Calu3 (cell line): ENCODE results near the gene RILP. TPM values are rescaled to one million over a fixed set of nuclear protein-coding genes. Genes with fewer than 3 reads are reported as not detected.

ENCODE experiments used
- BruUV-seq: library from RNA; stranded (reverse); fragments of 400-500 nt; replicated peaks from 2 replicates; lab custom pipeline; 2021; lab: Mats Ljungman, UMichigan
- CTCF ChIA-PET: fragments of 300-600 bp; sonication (Branson Sonifier 250); formaldehyde crosslinking; loops from one replicate; lab custom pipeline; 2022; ENCODE audit warnings: antibody characterized with exemption; lab: Charles Lee
- DNase-seq: peaks from one replicate; pipeline ENCODE4 v3.0.0; 2022
- H3K27ac Mint-ChIP-seq: one replicate; pipeline ENCODE4 v1.8.0; 2022; ENCODE audit warnings: mixed read lengths; ENCODE audit not compliant: unreplicated experiment
- H3K27me3 Mint-ChIP-seq: one replicate; pipeline ENCODE4 v1.8.0; 2022; ENCODE audit warnings: mixed read lengths; ENCODE audit not compliant: unreplicated experiment
- H3K36me3 Mint-ChIP-seq: one replicate; pipeline ENCODE4 v1.8.0; 2022; ENCODE audit warnings: mild to moderate bottlenecking, moderate library complexity, mixed read lengths; ENCODE audit not compliant: insufficient read depth, unreplicated experiment
- H3K4me1 Mint-ChIP-seq: one replicate; pipeline ENCODE4 v1.8.0; 2022; ENCODE audit warnings: mild to moderate bottlenecking, low read depth, mixed read lengths; ENCODE audit not compliant: unreplicated experiment
- H3K4me3 Mint-ChIP-seq: one replicate; pipeline ENCODE4 v1.8.0; 2022; ENCODE audit warnings: mild to moderate bottlenecking, low read depth, moderate library complexity, mixed read lengths; ENCODE audit not compliant: unreplicated experiment
- H3K9me3 Mint-ChIP-seq: one replicate; pipeline ENCODE4 v1.8.0; 2022; ENCODE audit warnings: low read depth, mixed read lengths; ENCODE audit not compliant: unreplicated experiment
- CTCF ChIP-seq: fragments of 200-600 bp; IDR thresholded peaks from one replicate; pipeline ENCODE4 v1.8.0; 2022; ENCODE audit warnings: antibody characterized with exemption; ENCODE audit not compliant: unreplicated experiment
- intact Hi-C: fragments of 100-400 bp; cut with micrococcal nuclease; formaldehyde crosslinking; loops from one replicate; pipeline ENCODE4 v1.10.0; 2022; ENCODE audit not compliant: unreplicated experiment
- total RNA-seq: library from RNA; stranded (reverse); gene quantifications from 2 replicates; pipeline ENCODE4 v1.2.3, GENCODE V29; 2022

The RILP gene
- total RNA-seq, 1 experiment from 2014 or later = 1.8 TPM

- CTCF ChIA-PET = no interaction called here
- intact Hi-C loops = no loop called here
- no peak overlapping the region for H3K27ac Mint-ChIP-seq
- no peak for TF ChIP-seq CTCF
- no peak overlapping the region for H3K4me3 Mint-ChIP-seq
- DNase-seq = no peak
- H3K9me3 Mint-ChIP-seq = no peaks in the 10 kb centered on the region
- no peaks in the 10 kb centered on the region for H3K27me3 Mint-ChIP-seq
- H3K36me3 Mint-ChIP-seq = no peaks in the 10 kb centered on the region
- H3K4me1 Mint-ChIP-seq = peaks cover 8% of the 10 kb centered on the region
- BruUV-seq = no TSS peak
Measured at GRCh38 chr17:1620486-1620885, 29.2 kb downstream of the RILP start.

DNA sequence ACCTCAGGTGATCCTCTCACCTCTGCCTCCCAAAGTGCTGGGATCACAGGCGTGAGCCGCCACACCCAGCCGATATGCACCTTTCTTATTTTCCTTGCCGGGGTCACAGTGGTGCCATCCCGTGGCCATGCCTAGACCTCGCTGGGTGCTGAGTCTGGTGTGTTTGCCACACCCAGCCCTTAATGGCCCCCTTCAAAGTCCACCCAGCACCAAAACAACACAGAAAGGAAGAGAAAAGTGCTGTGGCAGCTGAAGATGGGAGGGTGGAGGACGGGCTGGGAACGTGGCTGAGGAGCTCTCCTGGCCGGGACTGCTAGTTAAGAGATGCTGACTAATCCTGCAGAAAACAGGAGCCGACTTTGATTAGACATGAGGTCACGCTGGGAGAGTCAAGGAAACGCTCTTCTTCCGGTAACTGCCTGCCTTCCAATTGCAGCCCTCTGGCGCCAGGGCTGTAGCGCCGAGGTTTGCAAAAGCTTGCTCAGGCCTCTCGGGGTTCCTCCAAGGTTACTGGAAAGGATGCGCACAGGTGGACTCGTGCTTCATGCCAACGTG lies 32.0 kb downstream of the RILP start:
- Mint-ChIP-seq H3K4me3 (peak overlapping the region; percentile 34), H3K27me3 (no peaks in the 10 kb centered on the region), H3K36me3 (no peaks in the 10 kb centered on the region), H3K27ac (peak overlapping the region; percentile 47), H3K4me1 (peaks cover 8% of the 10 kb centered on the region), H3K9me3 (no peaks in the 10 kb centered on the region)
- BruUV-seq = no TSS peak
- no peak for TF ChIP-seq CTCF
- CTCF ChIA-PET = interaction anchor here (0.5 to 1.2 kb wide), 3 partner anchors 13 to 541 kb away, joined by 3 to 6 read pairs (median 4); no protein-coding TSS in a partner anchor
- intact Hi-C loops = no loop called here
- peak; percentile 61 for DNase-seq

DNA sequence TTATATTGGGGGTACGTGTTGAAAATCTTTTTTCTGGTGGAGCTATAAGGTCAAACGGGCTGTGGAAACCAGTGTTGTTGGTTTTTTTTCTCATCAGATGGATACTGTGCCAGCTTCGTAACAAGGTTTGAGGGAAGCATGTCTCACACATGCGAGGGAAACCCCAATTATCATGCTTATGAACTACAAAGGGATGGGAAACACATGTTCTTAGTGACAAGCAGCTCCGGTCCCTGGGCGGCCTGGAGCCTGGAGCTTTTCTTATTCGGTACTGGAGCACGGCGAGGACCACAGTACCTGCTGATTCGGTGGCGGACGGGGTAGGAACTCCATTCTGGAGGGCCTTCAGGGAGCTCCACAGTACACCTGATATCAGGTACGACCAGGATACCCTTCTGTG lies 33.6 kb downstream of the RILP start:
- Mint-ChIP-seq H3K36me3 (no peaks in the 10 kb centered on the region), H3K27me3 (no peaks in the 10 kb centered on the region), H3K9me3 (no peaks in the 10 kb centered on the region), H3K4me3 (no peak overlapping the region), H3K27ac (no peak overlapping the region), H3K4me1 (peaks cover 8% of the 10 kb centered on the region)
- BruUV-seq = no TSS peak
- intact Hi-C loops = no loop called here
- DNase-seq = no peak
- CTCF ChIA-PET = interaction anchor here (0.7 kb wide), 1 partner anchor 9 kb away, joined by 10 read pairs; no protein-coding TSS in a partner anchor
- TF ChIP-seq CTCF = no peak

- H3K36me3 Mint-ChIP-seq = no peaks in the 10 kb centered on the region
- H3K27me3 Mint-ChIP-seq = no peaks in the 10 kb centered on the region
- CTCF ChIA-PET = no interaction called here
- no peak overlapping the region for H3K4me3 Mint-ChIP-seq
- H3K4me1 Mint-ChIP-seq = peaks cover 2% of the 10 kb centered on the region
- BruUV-seq = no TSS peak
- DNase-seq = no peak
- H3K9me3 Mint-ChIP-seq = no peaks in the 10 kb centered on the region
- H3K27ac Mint-ChIP-seq = no peak overlapping the region
- intact Hi-C loops = no loop called here
- no peak for TF ChIP-seq CTCF
Measured at GRCh38 chr17:1612400-1612799, 37.3 kb downstream of the RILP start.
